ENCODE results near the gene WIPF3.
A peak's percentile ranks its signal among the peaks of the same experiment; 100 is the strongest.
"Not testable (repeated sequence)": the region's sequence is repeated elsewhere in the genome, so short reads cannot be mapped to it uniquely, and the experiment has no call there.

The WIPF3 gene

DNA sequence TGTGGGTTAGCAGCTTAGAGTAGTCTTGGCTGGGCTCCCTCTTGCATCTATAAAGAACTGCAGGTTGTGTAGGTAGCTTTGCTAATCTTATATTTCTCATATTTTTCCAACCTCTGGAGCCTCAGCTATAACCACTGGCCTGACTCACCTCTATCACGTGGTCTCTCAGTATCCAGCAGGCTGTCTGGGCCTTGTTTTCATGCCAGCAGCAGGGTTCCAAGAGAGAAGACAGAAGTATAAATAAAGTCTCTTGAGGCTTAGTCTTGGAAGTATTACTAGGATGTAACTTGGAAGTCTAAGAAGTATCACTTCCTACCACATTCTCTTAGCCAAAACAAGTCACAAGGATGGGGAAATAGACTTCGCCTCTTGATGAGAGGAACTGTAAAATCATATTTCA is 73.3 kb downstream of the WIPF3 start:
- peak; percentile 62 for DNase-seq (ENCODE audit: low spot score)

GRCh38 chr7:29881724-29882123 is 75.4 kb downstream of the WIPF3 start:
- no peak for DNase-seq (ENCODE audit: low spot score)

DNA sequence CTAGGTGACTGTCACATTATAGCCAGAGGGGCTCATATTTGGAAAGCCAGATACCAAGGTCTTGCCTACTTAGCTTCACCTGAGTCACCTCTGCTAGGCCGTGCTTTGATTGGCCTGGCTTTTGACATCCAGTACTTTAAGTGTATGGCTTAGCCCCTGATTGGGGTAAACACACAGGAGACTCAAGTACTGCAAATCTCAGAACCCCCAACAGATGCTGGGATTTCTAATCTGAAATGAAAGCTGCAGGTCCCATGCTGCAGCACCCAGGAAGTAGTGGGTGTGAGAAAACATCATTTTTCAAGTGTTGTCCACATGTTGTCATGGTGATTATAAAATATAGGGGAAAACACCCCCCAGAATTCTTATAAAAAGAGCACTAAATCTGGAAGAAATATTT is 76.2 kb downstream of the WIPF3 start:
- DNase-seq (ENCODE audit: low spot score): no peak

GRCh38 chr7:29883462-29884398 is 77.4 kb downstream of the WIPF3 start:
- DNase-seq (ENCODE audit: low spot score): no peak

DNA sequence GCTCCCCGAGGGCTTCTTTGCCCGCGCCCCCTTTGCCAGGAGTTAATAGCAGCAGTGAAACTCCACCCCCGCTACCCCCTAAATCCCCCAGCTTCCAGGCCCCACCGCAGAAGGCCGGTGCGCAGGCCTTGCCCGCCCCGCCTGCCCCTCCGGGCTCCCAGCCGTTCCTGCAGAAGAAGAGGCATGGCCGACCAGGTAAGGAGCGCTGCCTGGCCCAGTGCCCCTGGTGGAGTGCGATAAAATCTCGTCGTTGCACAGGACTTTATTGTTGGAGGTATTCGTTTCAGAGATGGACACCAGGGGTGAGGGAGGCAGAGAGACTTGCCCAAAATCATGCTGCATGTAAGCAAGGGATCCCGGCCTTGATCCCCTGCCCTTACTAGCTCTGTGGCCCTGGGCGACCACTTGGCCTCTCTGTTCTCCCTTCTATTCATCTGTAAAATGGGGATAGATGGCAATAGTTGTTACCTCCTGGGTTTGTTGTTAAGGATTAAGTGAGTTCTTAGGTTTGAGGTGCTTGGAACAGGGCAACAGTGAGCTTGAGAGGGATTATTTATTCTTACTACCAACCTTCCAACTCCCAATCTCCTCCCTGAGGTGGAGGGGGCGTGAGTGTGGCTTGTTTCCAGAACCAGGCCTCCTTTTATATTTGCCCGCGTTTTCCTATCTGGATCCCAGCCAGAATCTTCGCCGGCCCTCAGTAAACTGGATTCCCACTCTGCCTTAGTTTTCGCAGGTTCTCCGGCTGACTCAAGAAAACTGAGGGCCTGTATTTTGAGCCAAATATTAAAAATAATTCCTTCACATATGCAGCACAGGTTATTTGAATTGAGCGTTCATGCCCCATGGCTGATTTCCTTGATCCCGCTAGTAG is 78.3 kb downstream of the WIPF3 start:
- DNase-seq (ENCODE audit: low spot score): no peak

- no peak for DNase-seq (ENCODE audit: low spot score)
These were observed 79.3 kb downstream of the WIPF3 start for GRCh38 chr7:29885626-29886025.

DNA sequence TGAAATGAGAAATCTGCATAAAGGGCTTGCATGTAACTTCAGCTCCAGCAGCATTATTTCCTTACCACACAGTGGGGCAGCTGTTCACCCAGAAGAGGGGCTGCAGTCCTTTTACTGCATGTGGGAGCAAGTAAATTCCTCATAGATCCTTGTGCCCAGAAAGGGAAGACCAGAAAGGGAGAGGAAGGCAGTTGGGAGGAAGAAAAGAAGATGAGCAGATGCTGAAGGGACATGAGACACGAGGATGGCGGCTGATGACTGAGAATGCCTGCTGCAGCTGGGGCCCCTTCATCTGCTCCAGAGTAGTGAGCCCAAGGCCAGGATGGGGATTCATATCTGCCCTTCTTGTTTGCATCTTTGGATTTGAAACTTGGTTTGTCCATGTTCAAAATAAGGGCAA is 80.5 kb downstream of the WIPF3 start:
- DNase-seq (ENCODE audit: low spot score): no peak

- DNase-seq (ENCODE audit: low spot score): no peak
These were observed 81.7 kb downstream of the WIPF3 start for GRCh38 chr7:29888006-29888405.

DNA sequence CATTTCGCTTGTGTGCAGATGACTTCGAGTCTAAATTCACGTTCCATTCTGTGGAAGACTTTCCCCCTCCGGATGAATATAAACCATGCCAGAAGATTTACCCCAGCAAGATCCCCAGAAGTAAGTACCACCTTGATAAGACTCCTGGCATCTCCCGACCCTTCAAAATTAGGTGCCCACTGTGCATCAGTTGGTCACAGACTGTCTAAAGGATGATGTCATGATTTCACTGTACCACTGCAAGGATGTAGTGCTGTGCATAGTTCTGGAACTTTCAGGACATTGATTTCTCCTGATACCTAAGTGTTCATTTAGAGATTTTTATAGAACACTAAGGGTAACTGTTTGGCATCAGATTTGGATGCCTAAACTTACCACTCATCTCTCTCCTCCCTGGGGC is 83.0 kb downstream of the WIPF3 start:
- DNase-seq (ENCODE audit: low spot score): no peak

DNA sequence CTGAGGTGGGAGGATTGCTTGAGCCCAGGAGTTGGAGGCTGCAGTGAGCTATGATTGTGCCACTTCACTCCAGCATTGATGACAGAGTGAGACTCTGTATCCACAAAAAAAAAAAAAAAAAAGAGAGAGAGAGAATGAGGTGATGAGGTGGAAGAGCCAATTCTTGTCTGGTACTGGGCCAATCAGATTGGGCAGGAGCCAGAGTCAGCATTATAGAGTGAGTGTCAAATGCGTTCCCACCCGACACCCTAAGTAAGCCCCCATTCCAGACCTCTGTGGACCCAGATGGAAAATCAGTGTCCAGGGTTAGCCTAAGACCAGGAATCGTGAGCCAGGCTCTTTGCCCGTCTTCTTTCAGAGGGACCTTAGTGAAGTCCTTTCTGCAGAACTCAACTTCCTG is 83.9 kb downstream of the WIPF3 start:
- DNase-seq (ENCODE audit: low spot score): no peak

GRCh38 chr7:29890786-29891185 is 84.5 kb downstream of the WIPF3 start:
- not testable (repeated sequence) for DNase-seq (ENCODE audit: low spot score)

DNA sequence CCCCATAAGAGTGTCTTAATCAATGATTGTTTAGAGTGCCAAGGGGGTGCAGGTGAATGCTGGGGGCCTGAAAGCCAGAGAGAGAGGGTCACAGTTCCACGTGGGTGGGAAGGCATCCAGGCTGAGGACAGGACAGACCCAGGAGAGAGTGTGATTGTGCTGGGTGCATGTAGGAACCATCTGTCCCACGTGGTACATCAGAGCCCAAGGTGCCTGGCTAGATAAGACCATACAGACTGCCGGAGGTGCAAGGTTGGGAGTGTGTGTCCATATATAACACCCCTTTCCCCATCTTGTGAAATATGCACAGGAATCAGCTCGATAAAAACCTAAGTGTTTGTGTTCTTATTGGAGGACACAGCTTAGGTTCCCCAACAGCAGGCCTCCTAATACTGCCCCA is 85.5 kb downstream of the WIPF3 start:
- no peak for DNase-seq (ENCODE audit: low spot score)

DNA sequence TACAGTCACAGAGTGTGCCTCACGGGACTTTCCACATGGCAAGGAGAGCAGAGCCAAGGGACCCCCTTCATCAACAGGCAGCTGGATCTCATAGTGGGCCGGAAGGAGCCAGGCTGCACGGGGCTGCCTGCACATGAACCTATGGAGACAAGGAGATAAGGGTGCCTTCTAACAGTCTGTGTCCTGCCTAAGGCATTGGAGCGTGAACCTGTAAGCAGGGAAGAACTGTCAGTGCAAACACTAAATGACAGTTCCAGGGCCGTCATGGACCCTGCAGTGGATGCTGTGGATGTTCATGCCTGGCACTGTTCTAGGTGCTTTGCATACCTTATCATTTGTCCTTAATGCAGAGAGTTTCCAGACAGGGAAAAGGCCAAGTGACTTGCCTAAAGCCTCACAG is 85.9 kb downstream of the WIPF3 start:
- no peak for DNase-seq (ENCODE audit: low spot score)

GRCh38 chr7:29893351-29893965 is 87.2 kb downstream of the WIPF3 start:
- no peak for DNase-seq (ENCODE audit: low spot score)

DNA sequence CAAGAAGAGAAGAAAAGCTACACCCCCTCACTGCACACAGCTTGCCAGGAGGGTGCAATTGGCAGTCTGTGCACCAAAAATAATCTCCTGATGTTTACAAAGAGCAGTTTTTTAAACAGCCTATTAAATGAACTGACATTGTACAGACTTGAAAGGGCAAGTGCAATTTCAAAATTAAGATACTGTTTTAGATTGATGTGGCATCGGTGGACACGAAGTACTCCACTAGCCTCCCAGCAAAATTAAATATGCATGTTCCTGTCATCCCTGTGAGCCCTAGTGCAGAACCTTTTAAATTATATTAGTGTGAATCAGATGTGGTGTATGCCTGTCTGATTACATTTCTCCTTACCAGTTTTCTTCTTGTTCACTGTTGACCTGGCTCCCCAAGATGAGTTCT is 87.9 kb downstream of the WIPF3 start:
- no peak for DNase-seq (ENCODE audit: low spot score)

GRCh38 chr7:29895559-29895958 is 89.3 kb downstream of the WIPF3 start:
- no peak for DNase-seq (ENCODE audit: low spot score)

GRCh38 chr7:29896685-29897411 is 90.5 kb downstream of the WIPF3 start:
- DNase-seq (ENCODE audit: low spot score): no peak

- DNase-seq (ENCODE audit: low spot score): no peak
These were observed 92.0 kb downstream of the WIPF3 start for GRCh38 chr7:29898301-29898700.

- no peak for DNase-seq (ENCODE audit: low spot score)
These were observed 94.4 kb downstream of the WIPF3 start for GRCh38 chr7:29900745-29901144.

DNA sequence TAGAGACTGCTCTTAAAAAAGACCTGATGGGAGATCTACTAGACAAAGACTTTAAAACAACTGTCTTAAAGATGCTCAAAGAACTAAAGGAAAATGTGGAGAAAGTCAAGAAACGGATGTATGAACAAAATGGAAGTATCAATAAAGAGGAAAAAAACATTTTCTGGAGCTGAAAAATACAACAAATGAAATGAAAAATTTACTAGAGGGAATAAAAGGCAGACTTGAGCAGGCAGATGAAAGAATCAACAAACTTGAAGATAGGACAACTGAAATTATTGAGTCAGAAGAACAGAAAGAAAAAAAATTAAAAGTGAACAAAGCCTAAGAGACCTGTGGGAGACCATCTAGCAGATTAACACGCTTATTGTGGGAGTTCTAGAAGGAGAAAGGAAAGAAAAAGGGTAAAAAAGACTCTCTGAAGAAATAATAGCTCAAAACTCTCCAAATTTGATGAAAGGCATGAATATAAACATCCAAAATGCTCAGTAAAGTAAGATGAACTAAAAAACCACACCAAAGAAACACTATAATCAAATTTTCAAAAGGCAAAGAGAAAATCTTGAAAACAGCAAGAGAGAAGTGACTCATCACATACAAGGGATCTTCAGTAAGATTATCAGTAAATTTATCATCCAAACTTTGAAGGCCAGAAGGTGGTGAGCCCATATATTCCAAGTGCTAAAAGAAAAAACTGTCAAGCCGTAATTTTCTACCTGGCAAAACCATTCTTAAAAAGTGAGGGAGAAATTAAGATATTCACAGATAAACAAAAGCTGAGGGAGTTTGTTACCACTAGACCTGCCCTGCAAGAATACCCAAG is 100.1 kb downstream of the WIPF3 start:
- no peak for DNase-seq (ENCODE audit: low spot score)

GRCh38 chr7:29914180-29914579 is 107.9 kb downstream of the WIPF3 start:
- DNase-seq (ENCODE audit: low spot score): no peak
